Fibroblast of skin of left biceps (primary cell): ENCODE results near the gene TIMM44.
A peak's percentile ranks its signal among the peaks of the same experiment; 100 is the strongest.
"Not testable (repeated sequence)": the region's sequence is repeated elsewhere in the genome, so short reads cannot be mapped to it uniquely, and the experiment has no call there.

Experiments used
- DNase-seq, 2 experiments: peaks; one replicate each; pipeline ENCODE4 v3.0.0-alpha.2; 2013; ENCODE audit warnings: low read depth in 2 of 2

The TIMM44 gene

DNA sequence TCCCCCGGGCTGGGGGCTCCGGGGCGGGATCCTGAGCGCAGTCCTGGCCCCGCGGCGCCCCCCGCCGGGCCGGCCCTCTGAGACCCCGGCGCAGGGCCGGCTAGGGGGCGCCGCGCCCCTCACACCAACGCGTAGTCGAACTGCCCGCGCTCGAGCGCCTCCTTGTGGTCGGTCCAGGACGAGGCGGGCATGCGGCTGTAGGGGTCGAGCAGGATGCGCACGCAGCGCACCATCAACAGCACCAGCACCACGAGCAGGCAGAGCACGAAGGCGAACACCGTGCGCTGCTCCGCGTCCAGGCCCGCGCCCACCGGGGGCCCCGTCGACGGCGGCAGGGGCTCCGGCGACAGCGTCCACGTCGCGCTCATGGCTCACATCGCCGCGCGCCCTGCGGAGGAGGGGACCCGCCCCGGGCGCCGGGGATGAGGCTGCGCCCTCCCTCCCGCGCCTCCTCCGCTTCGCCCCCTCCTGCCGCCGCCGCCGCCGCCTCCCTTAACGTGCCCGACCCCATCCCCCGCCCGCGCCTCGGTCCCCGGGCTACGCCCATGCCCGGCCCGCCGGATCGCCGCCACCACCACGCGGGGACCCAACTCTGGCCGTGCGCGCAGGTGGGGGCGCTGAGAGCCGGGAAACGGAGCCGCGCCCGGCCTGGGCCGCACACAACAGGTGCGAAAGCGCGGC is 18.2 kb downstream of the TIMM44 start:
- DNase-seq: no peak

DNA sequence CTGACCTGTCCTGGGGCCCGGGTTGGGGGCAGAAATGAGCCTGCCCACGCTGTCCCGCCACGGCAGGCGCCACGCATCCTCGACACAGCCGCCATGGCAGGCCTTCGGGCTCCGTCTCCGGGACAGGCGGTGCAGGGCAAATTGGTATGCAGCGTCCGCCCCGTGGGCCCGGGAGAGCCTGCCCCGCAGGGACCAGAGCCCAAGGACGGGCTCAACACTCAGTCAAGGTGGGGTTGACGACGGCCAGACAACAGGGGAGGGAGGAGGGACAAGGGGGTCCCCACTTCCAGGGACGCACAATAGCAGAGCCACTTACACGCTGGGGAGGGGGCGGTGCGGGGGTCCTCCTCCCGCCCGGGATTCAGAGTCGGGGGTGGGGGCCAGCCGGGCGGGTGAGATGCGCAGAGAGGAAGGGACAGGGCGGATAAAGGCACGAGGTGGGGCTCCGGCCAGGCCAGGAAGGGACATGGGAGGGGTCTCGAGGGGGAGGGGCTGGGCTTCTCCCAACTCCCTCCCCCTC is 18.8 kb downstream of the TIMM44 start:
- no peak for DNase-seq

DNA sequence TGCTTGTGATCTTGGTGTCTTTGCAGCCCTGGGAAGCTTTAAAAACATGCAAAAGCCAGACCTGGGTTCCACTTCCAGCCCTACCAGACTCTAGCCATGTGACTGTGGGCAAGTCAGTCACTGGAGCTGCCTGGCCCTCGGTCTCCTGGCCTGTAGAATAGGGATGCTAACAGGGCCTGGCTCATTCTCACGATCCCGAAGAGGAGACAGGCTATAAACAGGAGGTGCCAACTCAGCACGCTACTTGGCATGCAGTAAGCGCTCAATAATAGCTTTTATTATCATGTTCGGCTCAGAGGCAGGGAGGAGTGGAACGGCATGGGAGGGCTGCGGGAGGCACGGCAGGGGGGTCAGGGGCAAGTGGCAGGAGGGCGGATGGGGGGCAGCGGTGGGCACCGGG is 19.2 kb downstream of the TIMM44 start:
- no peak for DNase-seq

DNA sequence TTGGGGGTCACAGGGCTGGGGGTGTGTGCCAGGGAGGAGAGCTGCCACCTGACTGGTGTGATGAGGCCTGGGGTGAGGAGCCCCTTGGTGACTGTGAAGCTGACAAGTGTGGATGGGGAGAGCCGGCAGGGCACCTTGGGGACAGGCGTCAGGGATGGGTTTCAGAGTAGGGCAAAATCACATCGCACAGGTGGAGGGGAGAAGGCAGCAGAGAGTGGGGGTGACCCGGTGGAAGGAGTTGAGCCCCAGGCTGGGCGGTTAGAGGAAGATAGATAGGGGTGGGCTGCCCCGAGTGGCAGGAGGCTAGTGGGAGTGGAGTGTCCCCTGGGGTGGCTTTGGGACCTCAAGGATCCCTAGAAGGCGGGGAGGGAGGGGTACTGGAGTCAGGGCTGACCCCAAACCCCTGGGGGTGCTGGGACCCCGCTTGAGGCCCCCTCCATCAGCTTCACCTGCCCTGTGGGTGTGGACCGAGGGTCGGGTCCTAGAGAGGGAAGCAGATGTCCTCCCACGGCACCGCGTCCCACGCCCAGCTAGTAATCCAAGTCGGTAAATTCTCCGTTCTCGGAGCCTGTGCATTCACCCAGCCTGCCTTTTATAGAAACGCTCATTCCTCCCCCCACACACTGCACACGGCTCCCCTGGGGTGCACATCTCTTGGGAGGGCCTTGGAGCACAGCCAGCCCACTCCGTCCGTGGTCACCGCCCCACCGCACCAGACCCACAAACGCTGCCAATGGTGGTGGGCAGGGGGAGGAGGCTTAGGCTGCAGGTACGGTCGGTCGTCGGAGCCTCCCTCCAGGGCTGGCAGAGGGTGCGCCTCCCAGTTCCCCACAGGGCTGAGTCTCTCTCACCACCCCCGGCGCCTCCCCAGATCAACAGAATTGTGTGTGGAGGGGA is 19.9 kb downstream of the TIMM44 start:
- DNase-seq: no peak

DNA sequence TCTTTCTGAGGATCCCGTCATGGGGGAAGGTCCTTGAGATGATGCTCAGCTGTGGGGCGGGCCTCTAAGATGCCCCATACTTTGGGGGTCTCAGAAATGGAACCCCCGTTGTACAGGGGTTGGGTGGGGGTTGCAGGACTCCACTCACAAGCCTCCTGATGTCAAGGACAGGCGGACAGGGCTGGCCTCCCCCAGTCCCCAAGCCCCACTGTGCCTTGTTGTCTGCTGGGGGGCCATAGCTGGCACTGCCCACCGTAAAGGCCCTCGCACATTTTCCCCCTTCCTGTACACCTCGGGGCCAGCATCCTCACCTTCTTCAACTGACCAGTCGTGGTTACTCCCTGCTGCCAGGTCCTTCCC is 20.6 kb downstream of the TIMM44 start:
- no peak for DNase-seq

DNA sequence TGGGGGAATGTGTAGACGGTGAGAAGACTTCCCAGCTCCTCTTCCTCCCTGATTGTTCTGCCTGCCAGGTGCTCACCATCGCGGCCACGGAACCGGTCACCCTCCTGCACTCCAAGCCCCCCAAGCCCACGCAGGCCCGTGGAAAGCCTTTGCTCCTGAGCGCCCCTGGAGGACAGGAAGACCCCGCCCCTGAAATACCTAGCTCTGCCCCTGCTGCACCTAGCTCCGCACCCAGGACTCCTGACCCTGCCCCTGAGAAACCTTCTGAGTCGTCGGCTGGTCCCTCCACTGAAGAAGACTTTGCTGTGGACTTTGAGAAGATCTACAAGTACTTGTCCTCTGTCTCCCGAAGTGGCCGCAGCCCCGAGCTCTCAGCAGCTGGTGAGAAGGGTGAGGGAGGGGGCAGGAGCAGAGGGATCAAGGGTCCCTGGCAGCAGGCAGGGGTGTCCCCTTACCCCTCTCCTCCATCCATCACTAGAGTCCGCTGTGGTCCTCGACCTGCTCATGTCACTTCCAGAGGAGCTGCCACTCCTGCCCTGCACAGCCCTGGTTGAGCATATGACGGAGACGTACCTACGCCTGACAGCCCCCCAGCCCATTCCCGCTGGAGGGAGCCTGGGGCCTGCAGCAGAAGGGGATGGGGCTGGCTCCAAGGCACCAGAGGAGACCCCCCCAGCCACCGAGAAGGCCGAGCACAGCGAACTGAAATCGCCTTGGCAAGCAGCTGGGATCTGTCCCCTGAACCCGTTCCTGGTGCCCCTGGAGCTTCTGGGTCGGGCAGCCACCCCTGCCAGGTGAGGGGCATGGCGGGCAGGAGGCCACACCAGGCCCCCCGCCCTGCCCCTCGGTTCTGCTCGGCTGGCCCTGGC is 21.3 kb downstream of the TIMM44 start:
- no peak for DNase-seq

DNA sequence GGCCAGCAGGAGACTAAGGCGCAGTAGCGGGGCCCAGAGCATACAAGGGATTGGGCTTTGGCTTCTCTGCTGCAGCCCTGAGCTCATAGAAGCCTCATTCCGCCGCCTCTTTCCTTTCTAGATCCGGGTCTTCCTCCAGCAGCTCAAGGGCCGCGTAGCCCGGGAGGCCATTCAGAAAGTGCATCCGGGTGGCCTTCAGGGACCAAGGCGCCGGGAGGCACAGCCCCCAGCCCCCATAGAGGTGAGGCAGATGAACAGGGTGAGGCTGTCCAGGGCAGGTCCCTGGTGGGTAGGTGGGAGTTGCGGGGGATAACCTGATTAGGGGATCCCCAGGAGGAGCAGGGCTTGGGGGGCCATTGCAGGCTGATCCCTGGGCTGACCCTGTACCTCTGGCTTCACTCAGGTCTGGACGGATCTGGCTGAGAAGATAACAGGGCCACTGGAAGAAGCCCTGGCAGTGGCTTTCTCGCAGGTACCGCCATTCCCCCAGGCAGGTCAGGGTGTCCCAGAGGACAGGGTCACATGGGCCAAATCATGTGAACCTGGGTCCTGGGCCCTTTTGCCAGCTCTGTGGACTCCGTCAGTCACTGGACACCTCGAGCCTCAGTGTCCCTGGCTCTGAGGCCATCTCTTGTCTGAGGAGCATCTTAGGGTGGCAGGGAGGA is 22.0 kb downstream of the TIMM44 start:
- DNase-seq: no peak

DNA sequence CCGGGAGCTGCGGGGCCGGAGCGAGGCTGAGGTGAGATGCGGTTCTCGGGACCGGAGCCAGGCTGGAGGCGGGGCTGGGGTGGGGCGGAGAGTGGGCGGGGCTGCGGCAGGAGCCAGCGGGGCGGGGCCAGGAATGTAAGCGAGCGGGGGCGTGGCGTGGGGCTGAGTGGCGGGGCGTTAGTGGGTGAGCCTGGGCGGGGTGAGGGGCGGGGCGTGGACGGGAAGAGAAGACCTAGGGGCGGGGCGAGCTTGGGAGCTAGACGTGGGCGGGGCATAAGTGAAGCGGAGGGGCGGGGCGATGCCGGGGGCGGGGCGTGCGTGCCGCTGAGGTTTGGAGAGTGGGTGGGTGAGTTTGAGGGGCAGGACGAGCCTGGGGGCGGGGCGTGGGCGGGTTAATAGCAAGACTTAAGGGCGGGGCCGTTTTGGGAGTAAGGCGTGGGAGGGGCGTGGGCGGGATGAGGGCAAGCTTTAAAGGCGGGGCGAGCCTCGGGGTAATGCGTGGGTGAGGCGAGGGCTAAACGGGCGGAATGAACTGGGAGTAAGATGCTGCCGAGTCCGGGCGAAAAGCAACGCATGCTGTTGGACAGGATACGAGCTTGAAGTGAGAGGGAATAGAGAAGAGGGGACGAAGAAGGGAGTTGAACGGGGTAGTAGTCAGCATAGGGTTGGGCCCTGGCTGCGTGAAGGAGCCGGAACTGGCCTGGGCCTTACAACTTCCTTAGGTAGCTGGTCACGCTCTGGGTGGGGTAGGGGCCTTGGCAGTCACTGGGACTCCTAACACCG is 22.8 kb downstream of the TIMM44 start:
- peak; percentile 88 to 90 for DNase-seq

DNA sequence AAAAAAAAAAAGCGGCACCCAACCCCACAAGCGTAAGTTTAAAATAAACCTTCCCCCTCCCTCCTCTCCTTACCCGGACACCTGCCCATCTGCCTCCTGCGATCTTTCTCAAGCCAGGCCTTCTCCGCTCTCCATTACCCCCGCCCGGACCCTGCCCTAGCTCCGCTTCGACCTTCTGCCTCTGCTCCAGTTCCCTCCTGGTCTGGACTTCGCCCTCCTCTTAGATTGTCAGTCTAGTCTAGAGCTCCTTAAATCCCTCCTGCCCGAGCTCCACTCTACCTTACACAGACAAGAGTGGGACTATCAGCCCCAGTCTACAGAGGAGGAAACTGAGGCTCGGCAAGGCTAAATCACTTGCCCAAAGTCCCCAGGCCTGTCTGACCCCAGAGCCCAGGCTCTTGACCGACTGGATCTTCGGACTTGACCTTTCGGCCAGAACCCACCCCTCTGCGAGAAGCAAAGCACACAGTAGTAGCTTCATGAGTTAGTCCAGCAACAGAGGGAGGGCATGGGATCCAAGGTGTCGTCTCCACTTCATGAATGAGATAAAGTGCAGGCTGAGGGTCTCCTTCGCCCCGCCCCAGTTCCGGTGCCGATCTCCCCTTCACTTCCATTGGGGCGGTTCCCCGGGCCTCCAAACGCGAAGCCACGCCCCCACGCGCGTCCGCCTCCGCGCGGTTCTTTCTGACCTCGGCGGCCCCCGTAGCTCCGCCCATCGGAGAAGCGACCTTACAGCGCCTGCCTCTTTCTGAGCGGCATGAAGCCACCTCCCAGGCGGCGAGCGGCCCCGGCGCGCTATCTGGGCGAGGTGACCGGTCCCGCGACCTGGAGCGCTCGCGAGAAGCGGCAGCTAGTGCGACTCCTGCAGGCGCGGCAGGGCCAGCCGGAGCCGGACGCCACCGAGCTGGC is 23.6 kb downstream of the TIMM44 start, which contains the start of gene SNAPC2:
Gene SNAPC2 (plus strand): TSS at position 729 of the 909 bp plus-strand sequence. CDS start 29 bp downstream, at position 758.
- peak; percentile 85 to 89 for DNase-seq

DNA sequence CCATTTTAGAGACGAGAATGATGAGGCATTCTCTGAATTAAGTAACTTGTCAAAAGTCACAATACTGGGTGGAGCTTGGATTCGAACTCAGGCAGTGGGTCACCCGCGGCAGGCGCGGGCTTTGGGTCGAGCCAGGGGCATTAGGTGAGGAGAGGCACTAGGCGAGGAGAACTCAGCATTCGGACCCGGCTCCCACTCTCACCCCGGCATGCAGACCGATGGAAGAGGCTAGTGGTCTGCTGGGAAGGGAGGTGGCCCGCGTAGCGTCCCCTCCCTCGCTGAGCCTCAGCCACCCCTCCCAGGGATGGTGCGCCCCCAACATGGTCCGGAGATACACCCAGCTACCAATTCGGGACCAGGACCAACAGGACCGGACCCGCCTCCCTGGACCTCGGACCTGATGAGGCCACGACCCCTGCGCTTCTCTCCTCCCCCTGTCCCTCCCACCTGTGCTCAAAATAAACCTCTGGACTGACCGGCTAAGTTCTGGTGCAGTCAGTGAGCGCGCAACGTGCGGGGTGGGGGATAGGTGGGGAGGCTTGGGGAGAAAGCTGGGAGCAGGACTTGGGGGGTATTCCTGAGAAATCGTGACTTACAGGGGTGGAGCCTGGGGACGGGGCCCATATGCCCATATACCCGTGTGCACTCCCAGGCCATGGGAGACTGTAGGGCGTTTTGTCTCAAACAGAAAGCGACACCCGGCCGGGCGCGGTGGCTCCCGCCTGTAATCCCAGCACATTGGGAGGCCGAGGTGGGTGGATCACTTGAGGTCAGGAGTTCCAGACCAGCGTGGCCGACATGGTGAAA is 24.6 kb downstream of the TIMM44 start:
- no peak for DNase-seq

DNA sequence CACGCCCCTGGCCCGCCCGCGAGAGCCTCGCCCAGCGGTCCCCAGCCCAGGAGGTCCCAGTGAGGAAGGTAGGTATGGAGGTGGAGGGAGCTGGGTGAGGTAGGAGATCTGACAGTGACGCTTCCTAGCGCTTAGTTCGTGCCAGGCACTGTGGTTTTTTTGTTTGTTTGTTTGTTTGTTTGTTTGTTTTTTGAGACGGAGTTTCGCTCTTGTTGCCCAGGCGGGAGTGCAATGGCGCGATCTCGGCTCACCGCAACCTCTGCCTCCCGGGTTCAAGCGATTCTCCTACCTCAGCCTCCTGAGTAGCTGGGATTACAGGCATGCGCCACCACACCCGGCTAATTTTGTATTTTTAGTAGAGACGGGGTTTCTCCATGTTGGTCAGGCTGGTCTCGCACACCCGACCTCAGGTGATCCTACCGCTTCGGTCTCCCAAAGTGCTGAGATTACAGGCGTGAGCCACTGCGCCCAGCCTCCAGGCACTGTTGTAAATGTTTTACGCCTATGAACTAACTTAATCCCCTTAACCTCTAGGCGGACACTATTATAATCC is 25.3 kb downstream of the TIMM44 start:
- not testable (repeated sequence) for DNase-seq

DNA sequence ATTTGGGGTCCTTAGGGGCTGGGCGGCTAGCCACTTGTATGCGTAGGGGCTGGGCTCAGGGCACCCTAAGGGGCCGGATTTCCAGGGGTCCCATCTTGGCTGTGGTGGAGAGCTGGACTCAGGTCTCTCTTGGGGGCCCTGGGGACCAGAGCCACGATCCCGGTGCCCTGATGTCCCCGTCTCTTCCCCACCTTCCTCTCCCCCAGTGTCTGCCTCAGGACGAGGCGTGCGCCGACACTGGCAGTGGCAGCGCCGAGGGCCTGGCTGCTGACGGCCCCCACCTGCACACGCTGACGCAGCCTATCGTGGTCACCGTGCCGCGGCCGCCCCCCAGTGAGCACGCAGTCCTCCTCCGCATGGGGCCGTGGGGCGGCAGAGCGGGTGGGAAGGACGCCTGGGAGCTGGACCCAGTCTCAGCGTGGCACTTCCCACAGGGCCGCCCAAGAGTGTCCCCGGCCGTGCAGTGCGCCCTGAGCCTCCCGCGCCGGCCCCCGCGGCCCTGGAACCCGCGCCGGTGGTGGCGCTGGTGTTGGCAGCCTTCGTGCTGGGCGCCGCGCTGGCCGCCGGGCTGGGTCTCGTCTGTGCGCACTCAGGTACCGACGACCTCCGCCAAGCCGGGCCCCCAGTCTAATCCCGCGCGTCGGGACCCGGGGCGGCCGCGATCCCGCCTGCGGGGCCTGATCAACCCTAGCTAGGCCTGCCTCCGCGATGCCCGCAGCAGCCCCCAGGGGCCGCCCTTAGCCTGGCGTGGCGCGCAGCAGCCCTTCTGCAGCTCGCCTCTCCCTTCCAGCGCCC is 26.0 kb downstream of the TIMM44 start:
- no peak for DNase-seq

DNA sequence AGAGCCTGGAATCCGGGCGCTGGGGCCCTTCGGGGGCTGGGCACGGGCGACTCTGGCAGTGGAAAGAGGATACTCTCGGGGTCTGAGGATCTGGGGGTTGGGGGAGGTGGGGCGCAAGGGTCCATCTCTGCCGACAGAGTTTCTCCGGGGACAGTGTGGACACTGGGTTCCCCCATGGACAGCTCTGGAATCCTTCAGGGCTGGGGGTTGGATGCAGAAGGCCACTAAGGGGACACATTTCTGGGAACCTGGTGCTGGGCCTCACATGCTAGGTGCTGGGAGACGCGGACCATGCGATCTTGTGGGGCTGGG is 26.6 kb downstream of the TIMM44 start:
- DNase-seq: no peak

DNA sequence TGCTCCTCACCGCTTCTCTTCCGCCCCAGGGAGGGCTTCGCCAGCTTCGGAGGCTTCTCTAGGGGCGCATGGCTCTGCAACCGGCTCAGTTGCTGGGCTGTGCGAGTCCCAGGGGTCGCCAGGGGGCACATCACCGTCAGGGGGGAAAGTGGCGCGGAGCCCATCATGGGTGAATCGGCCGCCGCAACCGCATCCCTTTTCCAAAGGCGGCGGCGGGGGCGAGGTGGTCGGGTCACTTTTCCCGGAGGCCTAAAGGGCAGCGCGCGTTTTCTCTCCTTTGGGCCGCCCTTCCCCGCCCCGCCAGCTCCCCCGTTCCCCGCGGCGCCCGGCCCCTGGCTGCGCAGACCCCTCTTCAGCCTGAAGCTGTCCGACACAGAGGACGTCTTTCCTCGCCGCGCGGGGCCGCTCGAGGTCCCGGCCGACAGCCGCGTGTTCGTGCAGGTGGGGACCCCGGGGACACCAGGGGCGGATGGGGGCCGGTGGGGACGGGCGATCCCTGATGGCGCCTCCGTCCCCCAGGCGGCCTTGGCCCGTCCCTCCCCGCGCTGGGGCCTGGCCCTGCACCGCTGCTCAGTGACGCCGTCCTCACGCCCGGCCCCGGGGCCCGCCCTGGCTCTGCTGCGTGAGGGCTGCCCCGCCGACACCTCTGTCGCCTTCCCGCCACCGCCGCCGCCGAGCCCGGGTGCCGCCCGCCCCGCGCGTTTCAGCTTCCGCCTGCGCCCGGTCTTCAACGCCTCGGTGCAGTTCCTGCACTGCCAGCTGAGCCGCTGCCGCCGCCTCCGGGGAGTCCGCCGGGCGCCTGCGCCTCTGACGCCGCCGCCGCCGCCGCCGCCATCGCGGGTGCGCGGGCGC is 27.1 kb downstream of the TIMM44 start:
- DNase-seq: no peak

DNA sequence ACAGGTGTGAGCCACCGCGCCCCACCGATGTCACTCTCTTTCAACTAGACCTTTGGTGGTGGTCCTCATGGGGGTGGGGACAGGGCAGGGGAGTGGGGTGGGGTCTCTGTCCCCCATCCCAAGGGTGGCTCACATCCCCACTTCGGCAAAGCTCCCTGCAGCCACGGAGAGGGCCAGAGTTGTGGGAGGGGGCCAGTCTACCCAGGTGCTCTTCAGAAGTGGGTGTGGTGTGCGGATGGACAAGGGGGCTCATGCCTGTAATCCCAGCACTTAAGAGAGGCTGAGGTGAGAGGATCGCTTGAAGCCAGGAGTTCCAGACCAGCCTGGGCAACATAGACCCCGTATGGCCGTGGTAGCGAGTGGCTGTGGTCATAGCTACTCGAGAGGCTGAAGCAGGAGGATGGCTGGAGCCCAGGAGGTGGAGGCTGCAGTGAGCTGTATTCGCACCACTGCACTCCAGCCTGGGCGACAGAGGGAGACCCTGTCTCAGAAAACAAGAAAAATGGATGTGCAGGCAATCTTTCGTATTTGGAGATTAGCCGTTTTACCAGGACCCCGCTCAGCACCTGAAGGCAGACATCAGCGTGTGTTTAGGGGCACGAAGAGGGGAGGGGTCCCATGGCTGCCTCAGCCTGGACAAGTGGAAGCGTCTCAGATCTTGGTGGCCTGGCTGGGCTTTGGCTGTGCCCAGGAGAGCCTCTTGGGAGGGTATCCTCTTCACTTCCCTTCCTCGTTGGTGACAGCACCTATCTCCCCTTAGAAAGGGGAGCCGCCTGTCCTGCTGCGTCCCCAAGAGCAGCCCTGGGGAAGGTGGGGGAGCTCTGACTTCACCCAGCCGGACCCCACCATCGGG is 28.0 kb downstream of the TIMM44 start:
- DNase-seq: no peak

DNA sequence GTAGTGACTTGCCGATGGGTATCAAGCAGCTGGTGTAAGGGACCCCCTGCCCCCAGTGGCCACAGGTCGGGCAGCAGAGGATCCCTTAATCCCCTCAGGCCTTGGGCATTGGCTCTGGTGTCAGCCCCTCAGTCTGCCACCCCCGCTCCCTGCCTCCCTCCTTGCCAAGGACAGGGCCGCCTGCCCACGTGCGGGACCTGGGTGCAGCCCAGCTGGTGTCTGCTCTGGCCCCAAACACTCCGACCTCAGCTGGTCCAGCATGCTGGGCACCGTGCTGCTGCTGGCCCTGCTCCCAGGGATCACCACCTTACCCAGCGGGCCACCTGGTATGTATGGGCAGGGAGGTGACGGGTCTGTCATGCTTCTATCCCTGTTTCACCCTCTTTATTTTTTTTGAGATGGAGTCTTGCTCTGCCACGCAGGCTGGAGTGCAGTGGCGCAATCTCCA is 28.8 kb downstream of the TIMM44 start, which contains the start of gene TGFBR3L:
Gene TGFBR3L (plus strand): TSS at position 233 of the 448 bp plus-strand sequence.
- DNase-seq: no peak
